Tongue (tissue), 3 donors: ENCODE data around the gene ACSM2B. TPM values are rescaled to one million over a fixed set of nuclear protein-coding genes. Genes with fewer than 3 reads are reported as not detected.
"Not testable (repeated sequence)": the region's sequence is repeated elsewhere in the genome, so short reads cannot be mapped to it uniquely, and the experiment has no call there.

Source experiments
- DNase-seq: peaks from one replicate; pipeline ENCODE4 v3.0.0-alpha.2; 2015
- small RNA-seq: library from RNA; depleted of rRNA; stranded (forward); fragments of <200 nt; gene quantifications from one replicate; pipeline ENCODE3, GENCODE V24; 2014; ENCODE audit warnings: low replicate concordance
- total RNA-seq: library from RNA; depleted of rRNA; stranded (reverse); fragments of >200 nt; gene quantifications from one replicate; pipeline ENCODE4 v1.2.3, GENCODE V29; 2014

Gene ACSM2B
- total RNA-seq, 1 donor from 2014 or later: not detected

- DNase-seq: not testable (repeated sequence)
Observed at GRCh38 chr16:20532284-20532792, 43.8 kb downstream of the ACSM2B start.

- DNase-seq: not testable (repeated sequence)
Observed at GRCh38 chr16:20531795-20532194, 44.4 kb downstream of the ACSM2B start.

DNA sequence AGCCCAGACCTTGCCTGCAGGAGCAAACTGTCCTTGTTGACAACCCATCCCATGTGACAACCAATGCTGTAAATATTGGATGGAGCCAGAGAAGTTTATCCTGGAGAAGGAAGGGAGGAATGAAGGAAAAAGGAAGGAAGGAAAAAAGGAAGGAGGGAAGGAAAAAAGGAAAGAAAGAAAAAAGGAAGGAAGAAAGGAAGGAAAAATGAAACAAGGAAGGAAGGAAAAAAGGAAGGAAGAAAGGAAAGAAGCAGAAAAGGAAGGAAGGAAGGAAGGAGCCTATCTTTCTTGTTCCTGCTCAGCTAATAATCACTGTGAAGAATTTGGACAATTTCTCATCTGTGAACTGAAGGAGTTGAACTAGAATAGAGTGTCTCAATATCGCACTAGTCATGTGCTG, 56.1 kb downstream of the ACSM2B start:
- no peak for DNase-seq

- no peak for DNase-seq
Observed at GRCh38 chr16:20519231-20519630, 56.9 kb downstream of the ACSM2B start.

DNA sequence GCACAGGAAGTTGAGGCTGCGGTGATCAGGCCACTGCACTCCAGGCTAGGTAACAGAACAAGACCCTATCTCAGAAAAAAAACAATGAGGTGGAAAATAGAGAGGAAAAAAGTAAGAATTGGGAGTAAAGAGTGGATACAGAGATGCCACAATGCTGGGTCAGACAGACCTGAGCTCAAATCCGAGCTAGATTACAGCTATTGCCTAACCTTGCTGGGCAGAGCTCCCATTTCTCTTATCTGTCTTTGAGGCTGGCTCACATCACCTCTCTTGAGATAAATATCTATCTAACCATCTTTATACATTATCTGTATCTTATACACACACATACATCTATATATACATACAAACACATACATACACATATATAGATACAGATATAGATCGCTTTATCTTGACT, 59.0 kb downstream of the ACSM2B start:
- DNase-seq: no peak

DNA sequence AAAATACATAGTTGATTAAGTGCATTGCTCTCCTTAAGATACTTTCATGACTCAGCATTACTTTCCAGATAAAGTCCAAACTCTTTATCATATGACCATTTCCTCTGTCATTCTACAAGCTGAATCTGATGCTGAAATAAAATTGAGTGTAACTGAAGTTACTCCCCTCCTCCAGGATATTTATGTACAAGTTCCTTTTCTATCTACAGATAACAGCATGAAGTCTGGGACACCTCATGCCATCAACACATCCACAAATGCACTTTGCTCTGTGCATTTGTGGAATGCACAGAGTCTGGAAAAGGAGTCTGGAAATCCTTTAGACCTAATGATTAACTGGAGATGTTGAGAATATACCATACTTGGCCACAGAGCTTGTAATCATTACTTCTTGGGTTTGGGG, 60.5 kb downstream of the ACSM2B start:
- no peak for DNase-seq

DNA sequence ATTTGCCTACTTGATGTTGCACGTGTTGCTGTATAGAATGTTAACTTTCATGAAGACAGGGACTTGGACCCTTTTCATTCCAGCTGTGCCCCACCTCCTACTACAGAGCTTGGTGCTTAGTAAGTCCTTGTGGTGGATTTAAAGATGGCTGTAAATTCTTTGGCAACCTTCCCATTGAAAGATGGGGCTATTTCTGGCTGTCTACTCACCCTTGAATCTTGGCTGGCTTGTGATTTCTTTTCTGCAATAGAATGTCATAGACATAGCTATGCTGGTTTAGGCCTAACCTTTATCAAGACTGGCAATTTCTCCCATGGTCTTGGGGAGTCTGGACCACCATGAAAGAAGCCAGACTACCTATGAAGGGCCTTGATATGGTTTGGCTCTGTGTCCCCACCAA, 65.8 kb downstream of the ACSM2B start:
- no peak for DNase-seq

DNA sequence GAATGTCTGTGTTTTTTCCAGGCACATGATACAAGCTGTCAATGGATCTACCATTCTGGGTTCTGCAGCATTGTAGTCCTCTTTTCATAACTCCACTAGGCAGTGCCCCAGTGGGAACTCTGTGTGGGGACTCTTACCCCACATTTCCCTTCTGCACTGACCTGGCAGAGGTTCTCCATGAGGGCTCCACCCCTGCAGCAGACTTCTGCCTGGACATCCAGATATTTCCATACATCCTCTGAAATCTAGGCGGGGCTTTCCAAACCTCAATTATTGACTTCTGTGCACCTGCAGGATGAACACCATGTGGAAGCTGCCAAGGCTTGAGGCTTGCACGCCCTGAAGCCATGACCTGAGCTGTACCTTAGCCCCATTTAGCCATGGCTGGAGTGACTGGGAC, 68.9 kb downstream of the ACSM2B start:
- no peak for DNase-seq

DNA sequence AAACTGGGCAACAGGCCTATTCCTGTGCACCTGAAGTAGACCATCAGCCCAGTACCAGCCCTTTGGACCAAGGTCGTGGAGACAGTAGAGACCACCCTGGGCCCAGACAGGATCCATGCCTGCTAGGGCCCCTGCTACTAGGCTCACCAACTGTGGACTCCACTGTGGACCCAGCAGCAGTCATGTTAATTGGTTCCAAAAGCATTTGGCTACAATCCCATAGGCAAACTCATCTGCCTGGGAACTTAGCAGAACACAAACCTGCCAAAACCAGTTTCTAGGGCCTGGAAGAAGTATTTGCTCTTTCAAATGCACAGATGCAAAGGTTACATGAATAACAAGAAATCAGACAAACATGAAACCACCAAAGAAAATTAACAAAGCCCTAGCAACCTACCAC, 71.7 kb downstream of the ACSM2B start:
- DNase-seq: no peak

DNA sequence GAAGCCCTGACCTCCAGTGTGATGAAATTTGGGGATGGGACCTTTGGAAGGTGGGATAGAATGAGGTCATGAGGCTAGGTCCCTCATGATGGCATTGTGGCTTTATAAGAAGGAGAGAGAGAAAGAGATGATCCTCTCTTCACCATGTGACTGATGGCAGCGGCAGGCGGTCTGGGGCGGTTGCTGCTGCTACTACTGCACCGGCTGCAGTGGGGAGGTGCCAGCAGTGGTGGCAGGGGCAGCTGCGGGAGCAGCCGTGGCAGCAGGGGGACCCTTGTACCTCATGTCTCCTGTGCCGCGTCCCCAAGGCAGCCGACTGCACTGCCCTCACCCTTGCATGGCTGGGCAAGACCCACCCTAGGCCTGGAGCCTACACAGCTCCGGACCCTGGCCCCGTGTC, 84.7 kb downstream of the ACSM2B start:
- not testable (repeated sequence) for DNase-seq

GRCh38 chr16:20490994-20491393, 85.2 kb downstream of the ACSM2B start:
- DNase-seq: not testable (repeated sequence)

Small RNA genes lying within 50 kb of the gene (small RNA-seq; reads per million reads assigned to genes)
- not detected for gene AC141273.3

Other genes with a start within 250 kb of the ACSM2B start
- not detected for gene GP2, start 248.9 kb downstream of the ACSM2B start, total RNA-seq
- gene UMOD, start 223.7 kb downstream of the ACSM2B start, total RNA-seq: not detected
- not detected for gene PDILT, start 171.6 kb downstream of the ACSM2B start, total RNA-seq
- not detected for gene ACSM5, start 166.8 kb downstream of the ACSM2B start, total RNA-seq
- gene ACSM2A, start 124.8 kb downstream of the ACSM2B start, total RNA-seq: not detected
- gene ACSM1, start 121.3 kb upstream of the ACSM2B start, total RNA-seq: not detected
- gene THUMPD1, start 165.5 kb upstream of the ACSM2B start, total RNA-seq: 80.7 TPM
- 4.4 TPM for gene ACSM3, start 187.6 kb upstream of the ACSM2B start, total RNA-seq
- gene ERI2, start 230.1 kb upstream of the ACSM2B start, total RNA-seq: 25.7 TPM
- gene REXO5, start 230.2 kb upstream of the ACSM2B start, total RNA-seq: 10.2 TPM